Fibroblast of lung (primary cell): Measurements from ENCODE around the gene FAM174C. TPM values are rescaled to one million over a fixed set of nuclear protein-coding genes. Genes with fewer than 3 reads are reported as not detected.

Experiments used
- DNase-seq, 2 donors: peaks; one replicate each; pipeline versions ENCODE4 v3.0.0 to v3.0.0-alpha.2; 2010; ENCODE audit warnings: low read depth in 2 of 2
- H2AFZ ChIP-seq: 2 replicates; pipeline ENCODE4 v1.5.1; 2012; ENCODE audit warnings: low read length, control low read depth, inconsistent platforms
- H3K27ac ChIP-seq: 2 replicates; pipeline ENCODE4 v1.5.1; 2011; ENCODE audit warnings: low read length, control low read depth; ENCODE audit not compliant: insufficient read depth
- H3K27me3 ChIP-seq: 2 replicates; pipeline ENCODE4 v1.5.1; 2011; ENCODE audit warnings: mild to moderate bottlenecking, low read length; ENCODE audit not compliant: control insufficient read depth, insufficient read depth
- H3K36me3 ChIP-seq: 2 replicates; pipeline ENCODE4 v1.5.1; 2011; ENCODE audit warnings: low read length; ENCODE audit not compliant: control insufficient read depth, insufficient read depth
- H3K4me1 ChIP-seq: 2 replicates; pipeline ENCODE4 v1.5.1; 2011; ENCODE audit warnings: low read length; ENCODE audit not compliant: control insufficient read depth, insufficient read depth; ENCODE audit errors: extremely low read depth
- H3K4me2 ChIP-seq: 2 replicates; pipeline ENCODE4 v1.5.1; 2011; ENCODE audit warnings: low read length, control low read depth; ENCODE audit not compliant: insufficient read depth; ENCODE audit errors: extremely low read depth
- H3K4me3 ChIP-seq, 4 experiments: fragments of 200-600 bp in 1 of 4; sonication (generic) in 1 of 4; replicated peaks in 1 of 4; 2 replicates each; pipeline ENCODE4 v1.5.1; 2011 to 2016; ENCODE audit warnings: low read length in 4 of 4, low read depth in 3 of 4, mild to moderate bottlenecking in 3 of 4, control low read depth in 2 of 4, inconsistent platforms in 1 of 4, mixed read lengths in 1 of 4; ENCODE audit not compliant: insufficient read depth in 1 of 4; ENCODE audit errors: control extremely low read depth in 1 of 4
- H3K79me2 ChIP-seq: 2 replicates; pipeline ENCODE4 v1.5.1; 2012; ENCODE audit warnings: mild to moderate bottlenecking, low read length, inconsistent platforms; ENCODE audit not compliant: control insufficient read depth, insufficient read depth
- H3K9ac ChIP-seq: 2 replicates; pipeline ENCODE4 v1.5.1; 2011; ENCODE audit warnings: mild to moderate bottlenecking, low read length, control low read depth; ENCODE audit not compliant: insufficient read depth
- H3K9me3 ChIP-seq: 2 replicates; pipeline ENCODE4 v1.5.1; 2012; ENCODE audit warnings: low read depth, low read length; ENCODE audit not compliant: control insufficient read depth, insufficient read depth
- H4K20me1 ChIP-seq: 2 replicates; pipeline ENCODE4 v1.5.1; 2011; ENCODE audit warnings: low read length; ENCODE audit not compliant: control insufficient read depth, insufficient read depth; ENCODE audit errors: extremely low read depth
- CTCF ChIP-seq, 2 donors: IDR thresholded peaks in 1 of 2; conservative IDR thresholded peaks in 1 of 2; 1 replicate in 1 of 2; 2 replicates in 1 of 2; pipeline ENCODE4 v1.5.1; 2011 to 2012; ENCODE audit warnings: low read length in 2 of 2, control low read depth in 1 of 2, inconsistent platforms in 1 of 2, low read depth in 1 of 2, mild to moderate bottlenecking in 1 of 2
- EZH2 ChIP-seq: IDR thresholded peaks from 2 replicates; pipeline ENCODE4 v1.5.1; 2012; ENCODE audit warnings: low read length, control low read depth, mild to moderate bottlenecking; ENCODE audit errors: missing control alignments
- polyA plus RNA-seq, 2 donors: library from polyadenylated mRNA; depleted of rRNA in 1 of 2; stranded (reverse) in 1 of 2; unstranded in 1 of 2; fragments of >200 nt; gene quantifications; 2 replicates each; pipeline ENCODE4 v1.2.1, GENCODE V29; 2011 to 2012; ENCODE audit warnings: missing spikeins in 1 of 2
- total RNA-seq: library from RNA; depleted of rRNA; stranded (reverse); fragments of >200 nt; gene quantifications from 2 replicates; pipeline ENCODE4 v1.2.1, GENCODE V29; 2014

Gene FAM174C
- total and polyA plus RNA-seq, 2 donors (not counting 1 experiment from before 2014, with no cell fraction given): 16.1 to 22.5 TPM

- Histone ChIP-seq H3K9me3 (no peaks in the 10 kb centered on the region), H3K79me2 (peaks cover 2% of the 10 kb centered on the region), H3K4me2 (peak overlapping the region; percentile 92), H3K9ac (peak overlapping the region; percentile 78), H2AFZ (no peak overlapping the region), H4K20me1 (no peaks in the 10 kb centered on the region), H3K4me3 (peak overlapping the region in 3 of 4 experiments; percentile 75 to 83 (median 78)), H3K36me3 (peaks cover 17% of the 10 kb centered on the region), H3K27me3 (no peaks in the 10 kb centered on the region), H3K4me1 (peaks cover 16% of the 10 kb centered on the region), H3K27ac (no peak overlapping the region)
- DNase-seq: no peak
- TF ChIP-seq EZH2 (no peak), CTCF (conservative IDR thresholded peaks at IDR 0.05 in 1 of 2, IDR thresholded peaks at IDR 0.05 in 1 of 2; ENCODE audit: low read depth in 1 of 2, low read length in 2 of 2) (no peak)
These were observed 38.8 kb upstream of the FAM174C start for GRCh38 chr19:1236576-1236975.

- TF ChIP-seq EZH2: no peak
- TF ChIP-seq CTCF (conservative IDR thresholded peaks at IDR 0.05 in 1 of 2, IDR thresholded peaks at IDR 0.05 in 1 of 2; ENCODE audit: low read depth in 1 of 2, low read length in 2 of 2): no peak
- Histone ChIP-seq H3K27ac (peak overlapping the region; percentile 43), H3K4me3 (peak overlapping the region; percentile 56 to 83 (median 76)), H3K4me2 (peak overlapping the region; percentile 92), H3K27me3 (no peaks in the 10 kb centered on the region), H4K20me1 (no peaks in the 10 kb centered on the region), H3K9ac (peak overlapping the region; percentile 78), H3K79me2 (peaks cover 7% of the 10 kb centered on the region), H3K4me1 (peaks cover 16% of the 10 kb centered on the region), H3K36me3 (peaks cover 17% of the 10 kb centered on the region), H2AFZ (no peak overlapping the region), H3K9me3 (no peaks in the 10 kb centered on the region)
- DNase-seq: no peak
These were observed 38.2 kb upstream of the FAM174C start for GRCh38 chr19:1237027-1237659.

- TF ChIP-seq EZH2: no peak
- no peak for TF ChIP-seq CTCF (conservative IDR thresholded peaks at IDR 0.05 in 1 of 2, IDR thresholded peaks at IDR 0.05 in 1 of 2; ENCODE audit: low read depth in 1 of 2, low read length in 2 of 2)
These were observed 37.5 kb upstream of the FAM174C start, which contains the start of gene CBARP for GRCh38 chr19:1237754-1238368. Gene CBARP, minus strand, starts transcription at chr19:1238005. Its CDS starts 1,905 bp downstream, at chr19:1236100.

More at GRCh38 chr19:1237754-1238368, 37.5 kb upstream of the FAM174C start, which contains the start of gene CBARP:
- Histone ChIP-seq H3K4me2 (peak within 1 kb of the TSS; percentile 92), H3K36me3 (peaks cover 16% of the 10 kb centered on the region), H3K9ac (peak within 1 kb of the TSS; percentile 78), H3K27ac (peak within 1 kb of the TSS; percentile 43), H3K27me3 (no peaks in the 10 kb centered on the region), H4K20me1 (no peaks in the 10 kb centered on the region), H3K4me1 (peaks cover 17% of the 10 kb centered on the region), H3K9me3 (no peaks in the 10 kb centered on the region), H3K4me3 (peak within 1 kb of the TSS; percentile 56 to 83 (median 76)), H3K79me2 (peaks cover 12% of the 10 kb centered on the region), H2AFZ (no peak within 1 kb of the TSS)
- DNase-seq: no peak
